Ovary (tissue), 3 donors: Measurements from ENCODE around the gene PPP1R1C.

Experiments used
- EP300 ChIP-seq: sonication (generic); formaldehyde crosslinking; IDR thresholded peaks from one replicate; pipeline ENCODE4 v1.6.1; 2017; ENCODE audit warnings: antibody characterized with exemption
- TF ChIP-seq, protein P1 (sequence below), 3 donors: fragments of 450-650 bp in 2 of 3; fragments of 200-600 bp in 1 of 3; IDR thresholded peaks; one replicate each; pipeline versions ENCODE4 v1.5.1 to v1.8.0; 2016 to 2022; ENCODE audit warnings: antibody characterized with exemption in 3 of 3, mild to moderate bottlenecking in 1 of 3
- donor health status: DM: no; HTN: no; CAD: no.

- TF ChIP-seq, protein P1, sequence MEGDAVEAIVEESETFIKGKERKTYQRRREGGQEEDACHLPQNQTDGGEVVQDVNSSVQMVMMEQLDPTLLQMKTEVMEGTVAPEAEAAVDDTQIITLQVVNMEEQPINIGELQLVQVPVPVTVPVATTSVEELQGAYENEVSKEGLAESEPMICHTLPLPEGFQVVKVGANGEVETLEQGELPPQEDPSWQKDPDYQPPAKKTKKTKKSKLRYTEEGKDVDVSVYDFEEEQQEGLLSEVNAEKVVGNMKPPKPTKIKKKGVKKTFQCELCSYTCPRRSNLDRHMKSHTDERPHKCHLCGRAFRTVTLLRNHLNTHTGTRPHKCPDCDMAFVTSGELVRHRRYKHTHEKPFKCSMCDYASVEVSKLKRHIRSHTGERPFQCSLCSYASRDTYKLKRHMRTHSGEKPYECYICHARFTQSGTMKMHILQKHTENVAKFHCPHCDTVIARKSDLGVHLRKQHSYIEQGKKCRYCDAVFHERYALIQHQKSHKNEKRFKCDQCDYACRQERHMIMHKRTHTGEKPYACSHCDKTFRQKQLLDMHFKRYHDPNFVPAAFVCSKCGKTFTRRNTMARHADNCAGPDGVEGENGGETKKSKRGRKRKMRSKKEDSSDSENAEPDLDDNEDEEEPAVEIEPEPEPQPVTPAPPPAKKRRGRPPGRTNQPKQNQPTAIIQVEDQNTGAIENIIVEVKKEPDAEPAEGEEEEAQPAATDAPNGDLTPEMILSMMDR (IDR thresholded peaks at IDR 0.05): no peak
- no peak for TF ChIP-seq EP300
Measured at GRCh38 chr2:182116774-182117173, 131.1 kb downstream of the PPP1R1C start.
